Endodermal cell (in vitro differentiated cells): ENCODE measurements around the gene MSMP. TPM values are rescaled to one million over a fixed set of nuclear protein-coding genes. Genes with fewer than 3 reads are reported as not detected.
A peak's percentile ranks its signal among the peaks of the same experiment; 100 is the strongest.

ENCODE experiments used
- DNase-seq: peaks from one replicate; pipeline ENCODE4 v3.0.0-alpha.2; 2017
- H3K27ac ChIP-seq: 2 replicates; pipeline ENCODE4 v1.5.1; 2013; ENCODE audit warnings: mild to moderate bottlenecking, low read depth, low read length, moderate library complexity
- H3K27me3 ChIP-seq: 2 replicates; pipeline ENCODE4 v1.6.1; 2013; ENCODE audit warnings: mild to moderate bottlenecking, low read length, moderate library complexity; ENCODE audit not compliant: insufficient read depth, control insufficient read depth, poor library complexity, severe bottlenecking
- H3K36me3 ChIP-seq: 2 replicates; pipeline ENCODE4 v1.7.0; 2013; ENCODE audit warnings: mild to moderate bottlenecking, low read length, moderate library complexity; ENCODE audit not compliant: control insufficient read depth, insufficient read depth
- H3K4me1 ChIP-seq: one replicate; pipeline ENCODE4 v1.7.0; 2013; ENCODE audit warnings: low read length; ENCODE audit not compliant: control insufficient read depth, insufficient read depth
- H3K4me3 ChIP-seq: 2 replicates; pipeline ENCODE4 v1.5.1; 2013; ENCODE audit warnings: mild to moderate bottlenecking, low read length, moderate library complexity
- H3K9ac ChIP-seq: 2 replicates; pipeline ENCODE4 v1.6.1; 2013; ENCODE audit warnings: mild to moderate bottlenecking, low read length, moderate library complexity; ENCODE audit not compliant: poor library complexity, severe bottlenecking; ENCODE audit errors: extremely low read depth
- H3K9me3 ChIP-seq: 2 replicates; pipeline ENCODE4 v1.6.1; 2013; ENCODE audit warnings: mild to moderate bottlenecking, low read length, moderate library complexity; ENCODE audit not compliant: control insufficient read depth
- H3K27ac Mint-ChIP-seq: 2 replicates; pipeline ENCODE4 v1.8.0; 2020; ENCODE audit warnings: mixed read lengths
- H3K27me3 Mint-ChIP-seq: 2 replicates; pipeline ENCODE4 v1.8.0; 2021; ENCODE audit warnings: mild to moderate bottlenecking, mixed read lengths; ENCODE audit not compliant: insufficient read depth
- H3K36me3 Mint-ChIP-seq: 2 replicates; pipeline ENCODE4 v1.8.0; 2020; ENCODE audit warnings: low read depth, mixed read lengths
- H3K4me1 Mint-ChIP-seq: 2 replicates; pipeline ENCODE4 v1.8.0; 2020; ENCODE audit warnings: mixed read lengths
- H3K4me3 Mint-ChIP-seq: 2 replicates; pipeline ENCODE4 v1.8.0; 2020; ENCODE audit warnings: mild to moderate bottlenecking, moderate library complexity, mixed read lengths
- H3K9me3 Mint-ChIP-seq: 2 replicates; pipeline ENCODE4 v1.8.0; 2020; ENCODE audit warnings: mild to moderate bottlenecking, mixed read lengths
- WGBS, 2 experiments: methylation state at CpG; one replicate each; pipeline versions ENCODE4 v1.1.5 to v1.1.7; 2013; ENCODE audit warnings: missing lambda C conversion rate in 2 of 2, mixed read lengths in 1 of 2; ENCODE audit not compliant: insufficient coverage in 1 of 2, insufficient read length in 1 of 2; 5-methylcytosine and 5-hydroxymethylcytosine counted together
- total RNA-seq, 2 donors: library from RNA; stranded (reverse); fragmentation: NEBNext Ultra II Directional in 1 of 2; extraction: Animal tissue kit (Norgen Biotek cat#: 25700) in 1 of 2; gene quantifications; 2 replicates in 1 of 2; 3 replicates in 1 of 2; pipeline ENCODE4 v1.2.1, GENCODE V29; 2021
- TF ChIP-seq, protein P1 (sequence below): fragments of 200-600 bp; sonication (generic); conservative IDR thresholded peaks from 2 replicates; pipeline ENCODE4 v1.5.0; 2021; ENCODE audit warnings: antibody characterized with exemption, mild to moderate bottlenecking

The MSMP gene
- total RNA-seq, 2 donors from 2014 or later: 0.66 TPM; not detected in 1

DNA sequence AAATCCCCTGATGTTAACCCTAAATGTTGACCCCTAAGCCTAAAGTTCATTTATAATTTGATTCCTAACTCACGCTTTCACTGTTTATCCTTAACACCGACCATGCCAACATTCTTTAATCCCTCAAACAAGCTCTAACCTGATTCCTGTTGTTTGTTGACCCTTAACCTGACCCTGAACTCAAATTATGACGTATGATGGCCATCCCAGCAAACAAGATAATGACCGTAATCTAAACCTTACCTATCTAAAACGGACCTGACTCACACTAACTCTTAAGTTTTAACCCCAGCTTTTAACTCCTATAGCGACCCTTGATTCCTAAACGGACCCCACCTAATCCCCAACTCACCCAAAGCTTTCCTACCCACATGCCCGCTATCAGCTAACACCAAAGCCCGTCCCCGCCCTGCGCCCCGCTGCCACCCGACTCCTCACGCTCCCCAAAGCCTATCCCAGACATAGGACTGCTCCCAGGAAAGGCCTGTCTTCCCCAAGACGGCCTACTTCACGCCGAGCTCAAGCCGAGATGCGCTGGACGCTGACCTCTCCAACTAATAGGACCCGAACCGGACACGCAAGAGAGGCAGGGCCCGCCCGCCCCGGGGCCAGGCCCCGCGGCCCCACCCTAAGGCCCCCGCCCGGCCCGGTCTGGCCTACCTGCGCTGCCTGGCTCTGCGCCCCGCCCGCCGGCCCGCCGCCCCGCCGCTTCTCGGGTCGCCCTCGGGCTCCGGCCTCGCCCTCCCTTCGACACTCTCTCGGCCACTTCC, 22.5 kb downstream of the MSMP start:
- Histone ChIP-seq H3K9ac (peak overlapping the region; percentile 82), H3K27ac (peak overlapping the region; percentile 83), H3K4me3 (peak overlapping the region; percentile 97), H3K4me1 (peaks cover 17% of the 10 kb centered on the region), H3K36me3 (peaks cover 26% of the 10 kb centered on the region), H3K9me3 (no peaks in the 10 kb centered on the region), H3K27me3 (no peaks in the 10 kb centered on the region)
- WGBS, 2 experiments: 1 to 2% methylated on average over 14 to 47 of the region's 47 CpGs
- Mint-ChIP-seq H3K4me1 (peaks cover 20% of the 10 kb centered on the region), H3K36me3 (peaks cover 14% of the 10 kb centered on the region), H3K27me3 (no peaks in the 10 kb centered on the region), H3K27ac (peak overlapping the region; percentile 97), H3K9me3 (no peaks in the 10 kb centered on the region), H3K4me3 (no peak overlapping the region)
- TF ChIP-seq, protein P1, sequence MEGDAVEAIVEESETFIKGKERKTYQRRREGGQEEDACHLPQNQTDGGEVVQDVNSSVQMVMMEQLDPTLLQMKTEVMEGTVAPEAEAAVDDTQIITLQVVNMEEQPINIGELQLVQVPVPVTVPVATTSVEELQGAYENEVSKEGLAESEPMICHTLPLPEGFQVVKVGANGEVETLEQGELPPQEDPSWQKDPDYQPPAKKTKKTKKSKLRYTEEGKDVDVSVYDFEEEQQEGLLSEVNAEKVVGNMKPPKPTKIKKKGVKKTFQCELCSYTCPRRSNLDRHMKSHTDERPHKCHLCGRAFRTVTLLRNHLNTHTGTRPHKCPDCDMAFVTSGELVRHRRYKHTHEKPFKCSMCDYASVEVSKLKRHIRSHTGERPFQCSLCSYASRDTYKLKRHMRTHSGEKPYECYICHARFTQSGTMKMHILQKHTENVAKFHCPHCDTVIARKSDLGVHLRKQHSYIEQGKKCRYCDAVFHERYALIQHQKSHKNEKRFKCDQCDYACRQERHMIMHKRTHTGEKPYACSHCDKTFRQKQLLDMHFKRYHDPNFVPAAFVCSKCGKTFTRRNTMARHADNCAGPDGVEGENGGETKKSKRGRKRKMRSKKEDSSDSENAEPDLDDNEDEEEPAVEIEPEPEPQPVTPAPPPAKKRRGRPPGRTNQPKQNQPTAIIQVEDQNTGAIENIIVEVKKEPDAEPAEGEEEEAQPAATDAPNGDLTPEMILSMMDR: no peak
- no peak for DNase-seq

DNA sequence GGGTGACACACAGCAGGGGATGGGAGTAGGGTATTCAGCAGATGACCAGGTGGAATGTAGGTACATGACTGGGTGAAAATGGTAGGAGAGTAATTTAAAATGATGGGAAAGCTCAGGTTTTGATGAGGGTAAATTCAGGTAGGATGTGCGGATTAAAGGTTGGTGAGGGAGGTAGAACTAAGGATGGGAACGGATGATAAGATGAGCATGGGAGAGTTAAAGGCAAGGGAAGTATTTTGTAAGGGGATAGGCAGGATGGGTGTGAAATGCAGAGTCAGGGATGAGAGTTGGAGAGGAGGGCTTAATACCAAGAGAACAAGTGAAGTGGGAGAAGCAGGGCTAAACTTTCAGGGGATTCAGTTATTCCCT, 23.6 kb downstream of the MSMP start:
- WGBS, 2 experiments: 87 to 89% methylated on average over 2 of the region's 2 CpGs
- DNase-seq: no peak
- H3K4me1 ChIP-seq: peaks cover 13% of the 10 kb centered on the region
- peak overlapping the region; percentile 82 for H3K9ac ChIP-seq
- TF ChIP-seq, protein P1: no peak
- peaks cover 20% of the 10 kb centered on the region for H3K4me1 Mint-ChIP-seq
- no peaks in the 10 kb centered on the region for H3K9me3 Mint-ChIP-seq
- peak overlapping the region; percentile 97 for H3K4me3 ChIP-seq
- H3K27ac ChIP-seq: no peak overlapping the region
- no peaks in the 10 kb centered on the region for H3K27me3 ChIP-seq
- no peaks in the 10 kb centered on the region for H3K27me3 Mint-ChIP-seq
- peaks cover 24% of the 10 kb centered on the region for H3K36me3 ChIP-seq
- H3K4me3 Mint-ChIP-seq: no peak overlapping the region
- H3K36me3 Mint-ChIP-seq: peaks cover 16% of the 10 kb centered on the region
- H3K27ac Mint-ChIP-seq: peak overlapping the region; percentile 48
- H3K9me3 ChIP-seq: no peaks in the 10 kb centered on the region

DNA sequence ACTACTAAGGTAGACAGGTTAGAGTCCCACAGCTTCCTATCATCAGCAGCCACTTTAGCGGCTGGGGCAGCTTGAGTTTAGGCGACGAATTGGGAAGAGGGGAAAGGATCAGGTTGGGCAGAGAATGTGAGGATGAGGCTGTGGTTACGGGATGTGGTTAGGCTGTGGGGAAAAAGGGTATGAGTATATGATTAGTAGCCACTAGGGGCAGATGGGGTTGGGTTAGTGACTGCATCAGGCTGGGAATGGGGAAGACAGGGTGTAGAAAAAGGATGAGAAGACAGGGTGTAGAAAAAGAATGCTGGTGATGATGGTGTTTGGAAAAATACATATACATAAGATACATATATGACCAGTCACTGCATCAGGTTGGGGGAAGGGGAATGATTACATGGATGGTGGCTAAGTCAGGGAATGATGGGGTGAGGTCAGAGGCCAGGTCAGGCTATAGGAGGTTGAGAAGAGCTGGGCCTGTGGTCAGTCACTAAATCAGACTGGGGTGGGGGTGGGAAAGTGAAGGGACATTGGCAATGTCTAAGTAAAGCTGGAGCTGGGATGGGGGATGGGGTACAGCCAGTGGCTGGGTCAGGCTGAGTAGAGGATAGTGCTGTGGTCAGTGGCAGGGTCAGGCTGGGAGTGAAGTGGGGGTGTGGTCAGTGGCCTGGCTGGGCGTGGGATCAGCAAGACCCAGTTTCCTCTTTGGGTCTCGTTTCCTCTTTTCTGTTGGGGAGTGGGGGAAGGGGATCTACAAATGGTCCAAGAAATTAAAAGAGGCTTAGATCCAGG, 24.2 kb downstream of the MSMP start:
- Histone ChIP-seq H3K9ac (no peak overlapping the region), H3K27ac (no peak overlapping the region)
- peak; percentile 74 for DNase-seq

More for the DNA sequence above, 24.2 kb downstream of the MSMP start:
- Mint-ChIP-seq H3K4me3 (no peak overlapping the region), H3K27ac (peak overlapping the region; percentile 48), H3K4me1 (peaks cover 20% of the 10 kb centered on the region), H3K9me3 (no peaks in the 10 kb centered on the region), H3K27me3 (no peaks in the 10 kb centered on the region), H3K36me3 (peaks cover 16% of the 10 kb centered on the region)
- 25 to 27% methylated on average over 2 to 6 of the region's 6 CpGs for whole genome bisulfite sequencing, 2 experiments
- TF ChIP-seq, protein P1: peak; percentile 77
- Histone ChIP-seq H3K4me3 (peak overlapping the region; percentile 97), H3K36me3 (peaks cover 24% of the 10 kb centered on the region), H3K27me3 (no peaks in the 10 kb centered on the region), H3K9me3 (no peaks in the 10 kb centered on the region), H3K4me1 (peaks cover 13% of the 10 kb centered on the region)
